Effector memory CD4-positive, alpha-beta T cell (primary cell): ENCODE measurements around the gene SP1.
"Not testable (repeated sequence)": the region's sequence is repeated elsewhere in the genome, so short reads cannot be mapped to it uniquely, and the experiment has no call there.

Experiments used
- DNase-seq, 3 donors: peaks; one replicate each; pipeline ENCODE4 v3.0.0-alpha.2; 2020
- H3K27ac ChIP-seq: 2 replicates; pipeline ENCODE4 v1.7.0; 2013; ENCODE audit warnings: mild to moderate bottlenecking, low read length, moderate library complexity; ENCODE audit not compliant: insufficient read depth, poor library complexity, severe bottlenecking
- H3K27me3 ChIP-seq: replicated peaks from 2 replicates; pipeline ENCODE4 v1.7.0; 2013; ENCODE audit warnings: mild to moderate bottlenecking, low read length; ENCODE audit not compliant: insufficient read depth, control insufficient read depth, poor library complexity, severe bottlenecking
- H3K36me3 ChIP-seq: 2 replicates; pipeline ENCODE4 v1.7.0; 2013; ENCODE audit warnings: mild to moderate bottlenecking, low read length, moderate library complexity; ENCODE audit not compliant: control insufficient read depth, insufficient read depth
- H3K4me1 ChIP-seq: 2 replicates; pipeline ENCODE4 v1.7.0; 2013; ENCODE audit warnings: low read length, mild to moderate bottlenecking; ENCODE audit not compliant: control insufficient read depth, insufficient read depth, poor library complexity, severe bottlenecking
- H3K4me3 ChIP-seq: 2 replicates; pipeline ENCODE4 v1.7.0; 2013; ENCODE audit warnings: low read length, low read depth, mild to moderate bottlenecking; ENCODE audit not compliant: insufficient read depth, poor library complexity, severe bottlenecking
- H3K9me3 ChIP-seq: 2 replicates; pipeline ENCODE4 v1.7.0; 2013; ENCODE audit warnings: mild to moderate bottlenecking, low read length, moderate library complexity; ENCODE audit not compliant: control insufficient read depth

Gene SP1

DNA sequence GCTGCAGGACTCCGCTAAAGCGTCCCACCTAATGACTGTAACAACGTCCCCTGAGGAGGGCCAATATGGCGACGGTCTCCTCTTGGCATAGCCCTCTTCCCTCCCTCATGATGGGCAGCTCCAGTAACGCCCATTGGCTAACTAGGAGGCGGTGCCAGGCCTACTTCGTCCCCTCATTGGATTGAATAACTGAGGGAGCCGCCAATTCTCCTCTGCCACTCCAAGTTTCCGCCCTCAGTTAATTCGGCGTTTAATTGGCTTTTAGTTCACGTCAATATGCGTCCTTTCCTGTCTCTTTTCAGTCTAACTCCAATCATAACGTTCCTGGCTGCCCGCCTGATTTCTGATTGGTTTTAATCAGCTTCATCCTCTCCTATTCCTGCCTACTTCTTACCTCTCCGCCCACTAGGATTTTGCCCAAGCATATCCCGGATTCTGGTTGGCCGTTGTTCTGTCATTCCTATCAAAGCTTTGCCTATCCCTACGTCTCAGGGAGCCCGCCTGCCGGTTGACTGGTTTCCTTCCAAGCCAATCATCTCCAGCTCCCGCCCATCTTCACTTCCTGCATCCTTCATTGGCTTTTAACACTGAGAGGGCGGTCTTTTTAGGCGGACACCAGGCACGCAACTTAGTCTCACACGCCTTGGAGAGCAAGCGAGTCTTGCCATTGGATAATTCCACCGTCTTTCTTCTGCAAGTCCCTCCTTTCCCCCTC is 430 bp upstream of the SP1 start:
- DNase-seq: peak; percentile 98 to 99 (median 99)
- H3K4me1 ChIP-seq: peaks cover 21% of the 10 kb centered on the region
- peak overlapping the region; percentile 55 for H3K4me3 ChIP-seq
- no peaks in the 10 kb centered on the region for H3K27me3 ChIP-seq
- peak overlapping the region; percentile 84 for H3K27ac ChIP-seq
- H3K36me3 ChIP-seq: peaks cover 17% of the 10 kb centered on the region
- H3K9me3 ChIP-seq: no peaks in the 10 kb centered on the region

DNA sequence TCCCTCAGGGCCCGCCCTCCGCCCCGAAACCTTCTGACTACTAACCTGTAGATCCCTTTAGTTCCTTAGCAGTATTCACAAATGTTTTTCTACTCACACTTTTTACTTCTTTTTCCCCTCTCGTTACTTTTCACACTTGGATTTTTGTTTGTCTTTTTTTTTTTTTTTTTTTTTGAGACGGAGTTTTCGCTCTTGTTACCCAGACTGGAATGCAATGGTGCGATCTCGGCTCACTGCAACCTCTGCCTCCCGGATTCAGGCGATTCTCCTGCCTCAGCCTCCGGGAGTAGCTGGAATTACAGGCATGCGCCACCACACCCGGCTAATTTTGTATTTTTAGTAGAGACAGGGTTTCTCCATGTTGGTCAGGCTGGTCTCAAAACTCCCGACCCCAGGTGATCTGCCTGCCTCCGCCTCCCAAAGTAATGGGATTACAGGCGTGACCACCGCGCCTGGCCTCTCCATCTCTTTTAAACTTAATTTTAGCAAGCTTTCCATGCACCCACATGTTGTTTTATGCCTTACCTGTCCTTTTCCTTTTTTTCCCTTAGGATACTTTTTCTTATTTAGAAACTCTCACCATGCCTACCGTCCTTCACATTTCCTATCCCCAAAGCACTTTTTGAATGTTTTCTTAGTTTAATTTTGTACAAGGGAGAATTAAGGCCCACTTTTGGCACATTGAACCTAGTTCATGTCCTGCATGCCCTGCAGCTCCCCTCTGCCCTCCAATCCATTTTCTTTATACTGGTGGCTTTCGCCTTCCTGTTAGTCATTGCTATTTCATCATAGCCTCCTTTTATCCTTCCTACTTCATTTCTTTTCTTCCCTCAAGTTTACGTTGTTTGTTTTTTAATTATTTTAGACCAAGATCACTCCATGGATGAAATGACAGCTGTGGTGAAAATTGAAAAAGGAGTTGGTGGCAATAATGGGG is 1.1 kb downstream of the SP1 start:
- no peaks in the 10 kb centered on the region for H3K27me3 ChIP-seq
- H3K27ac ChIP-seq: peak overlapping the region; percentile 47
- peaks cover 17% of the 10 kb centered on the region for H3K36me3 ChIP-seq
- H3K4me3 ChIP-seq: peak overlapping the region; percentile 42
- H3K4me1 ChIP-seq: peaks cover 29% of the 10 kb centered on the region
- DNase-seq: no peak
- H3K9me3 ChIP-seq: no peaks in the 10 kb centered on the region

DNA sequence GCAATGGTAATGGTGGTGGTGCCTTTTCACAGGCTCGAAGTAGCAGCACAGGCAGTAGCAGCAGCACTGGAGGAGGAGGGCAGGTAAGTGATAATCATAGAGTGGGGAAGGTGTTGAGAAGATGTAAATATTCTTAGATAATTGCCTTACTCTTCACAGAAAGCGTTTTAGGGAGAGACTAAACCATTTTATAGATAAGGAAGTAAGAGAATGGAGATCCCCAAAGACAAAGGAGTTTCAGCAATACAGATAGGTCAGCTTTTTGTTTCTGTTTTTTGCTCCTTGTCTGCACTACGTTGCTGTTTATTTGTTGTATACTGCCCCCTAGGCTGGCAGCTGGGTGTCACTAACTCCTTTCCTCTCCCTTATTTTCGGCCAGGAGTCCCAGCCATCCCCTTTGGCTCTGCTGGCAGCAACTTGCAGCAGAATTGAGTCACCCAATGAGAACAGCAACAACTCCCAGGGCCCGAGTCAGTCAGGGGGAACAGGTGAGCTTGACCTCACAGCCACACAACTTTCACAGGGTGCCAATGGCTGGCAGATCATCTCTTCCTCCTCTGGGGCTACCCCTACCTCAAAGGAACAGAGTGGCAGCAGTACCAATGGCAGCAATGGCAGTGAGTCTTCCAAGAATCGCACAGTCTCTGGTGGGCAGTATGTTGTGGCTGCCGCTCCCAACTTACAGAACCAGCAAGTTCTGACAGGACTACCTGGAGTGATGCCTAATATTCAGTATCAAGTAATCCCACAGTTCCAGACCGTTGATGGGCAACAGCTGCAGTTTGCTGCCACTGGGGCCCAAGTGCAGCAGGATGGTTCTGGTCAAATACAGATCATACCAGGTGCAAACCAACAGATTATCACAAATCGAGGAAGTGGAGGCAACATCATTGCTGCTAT is 2.0 kb downstream of the SP1 start:
- H3K27me3 ChIP-seq: no peaks in the 10 kb centered on the region
- peak; percentile 16 to 30 (median 26) for DNase-seq
- H3K4me1 ChIP-seq: peaks cover 33% of the 10 kb centered on the region
- H3K4me3 ChIP-seq: no peak overlapping the region
- peaks cover 17% of the 10 kb centered on the region for H3K36me3 ChIP-seq
- no peaks in the 10 kb centered on the region for H3K9me3 ChIP-seq
- H3K27ac ChIP-seq: peak overlapping the region; percentile 47

DNA sequence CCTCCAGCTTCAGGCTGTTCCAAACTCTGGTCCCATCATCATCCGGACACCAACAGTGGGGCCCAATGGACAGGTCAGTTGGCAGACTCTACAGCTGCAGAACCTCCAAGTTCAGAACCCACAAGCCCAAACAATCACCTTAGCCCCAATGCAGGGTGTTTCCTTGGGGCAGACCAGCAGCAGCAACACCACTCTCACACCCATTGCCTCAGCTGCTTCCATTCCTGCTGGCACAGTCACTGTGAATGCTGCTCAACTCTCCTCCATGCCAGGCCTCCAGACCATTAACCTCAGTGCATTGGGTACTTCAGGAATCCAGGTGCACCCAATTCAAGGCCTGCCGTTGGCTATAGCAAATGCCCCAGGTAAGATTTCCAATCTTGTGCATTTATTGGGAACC is 3.3 kb downstream of the SP1 start:
- Histone ChIP-seq H3K27me3 (no peaks in the 10 kb centered on the region), H3K36me3 (peaks cover 25% of the 10 kb centered on the region), H3K4me3 (no peak overlapping the region), H3K9me3 (no peaks in the 10 kb centered on the region), H3K27ac (no peak overlapping the region), H3K4me1 (peaks cover 42% of the 10 kb centered on the region)
- no peak for DNase-seq

DNA sequence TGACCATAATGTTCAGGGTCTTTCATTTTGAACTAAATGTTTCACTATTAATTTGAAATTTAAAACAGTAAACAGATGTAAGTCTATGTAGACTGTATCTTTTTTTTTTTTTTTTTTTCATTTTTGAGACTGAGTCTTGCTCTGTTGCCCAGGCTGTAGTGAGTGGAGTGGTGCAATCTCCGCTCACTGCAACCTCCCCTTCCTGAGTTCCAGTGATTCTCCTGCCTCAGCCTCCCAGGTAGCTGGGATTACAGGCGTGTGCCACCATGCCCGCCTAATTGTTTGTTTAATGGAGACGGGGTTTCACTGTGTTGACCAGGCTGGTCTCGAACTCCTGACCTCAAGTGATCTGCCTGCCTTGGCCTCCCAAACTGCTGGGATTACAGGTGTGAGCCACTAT is 6.4 kb downstream of the SP1 start:
- not testable (repeated sequence) for DNase-seq, H3K27ac ChIP-seq, H3K4me3 ChIP-seq, H3K27me3 ChIP-seq, H3K9me3 ChIP-seq
- Histone ChIP-seq H3K36me3 (peaks cover 32% of the 10 kb centered on the region), H3K4me1 (peaks cover 43% of the 10 kb centered on the region)

DNA sequence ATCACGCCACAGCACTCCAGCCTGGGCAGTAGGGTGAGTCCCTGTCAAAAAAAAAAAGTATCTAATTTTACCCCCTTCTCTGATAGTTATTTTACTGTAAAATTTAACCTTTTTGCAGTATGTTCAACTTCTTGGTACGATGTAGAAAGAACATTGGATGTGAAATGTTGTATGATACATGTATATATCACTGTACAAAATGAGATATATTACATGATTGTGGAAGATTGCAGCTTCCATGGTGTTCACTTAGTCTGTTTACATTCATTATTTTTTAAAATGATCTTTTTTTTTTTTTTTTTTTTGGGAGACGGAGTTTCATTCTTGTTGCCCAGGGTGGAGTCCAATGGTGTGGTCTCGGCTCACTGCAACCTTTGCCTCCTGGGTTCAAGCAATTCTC is 9.0 kb downstream of the SP1 start:
- Histone ChIP-seq H3K27me3 (no peaks in the 10 kb centered on the region), H3K4me3 (no peak overlapping the region), H3K36me3 (peaks cover 16% of the 10 kb centered on the region), H3K9me3 (no peaks in the 10 kb centered on the region), H3K27ac (no peak overlapping the region), H3K4me1 (peaks cover 27% of the 10 kb centered on the region)
- no peak for DNase-seq

DNA sequence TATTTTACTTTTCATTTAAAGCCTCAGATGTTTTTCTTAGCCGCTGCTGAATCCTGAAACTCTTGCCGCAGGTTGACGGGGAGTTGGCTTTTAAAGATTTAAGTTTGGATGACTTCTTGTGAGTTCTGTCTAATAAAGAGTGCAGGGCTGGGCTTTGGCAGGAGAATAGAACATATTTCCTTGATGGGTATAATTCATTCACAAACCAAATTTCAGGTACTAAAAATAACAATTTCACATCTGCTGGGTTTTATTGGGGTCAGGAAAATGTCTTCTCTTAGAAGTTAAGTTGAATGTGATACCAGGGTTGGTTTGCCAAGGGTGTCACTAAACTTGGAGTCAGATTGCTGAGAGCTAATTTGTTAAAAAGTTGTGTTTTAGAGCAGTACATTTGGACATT is 9.7 kb downstream of the SP1 start:
- H3K4me3 ChIP-seq: no peak overlapping the region
- H3K4me1 ChIP-seq: peaks cover 24% of the 10 kb centered on the region
- no peaks in the 10 kb centered on the region for H3K9me3 ChIP-seq
- H3K27ac ChIP-seq: no peak overlapping the region
- no peaks in the 10 kb centered on the region for H3K27me3 ChIP-seq
- peaks cover 16% of the 10 kb centered on the region for H3K36me3 ChIP-seq
- DNase-seq: no peak

DNA sequence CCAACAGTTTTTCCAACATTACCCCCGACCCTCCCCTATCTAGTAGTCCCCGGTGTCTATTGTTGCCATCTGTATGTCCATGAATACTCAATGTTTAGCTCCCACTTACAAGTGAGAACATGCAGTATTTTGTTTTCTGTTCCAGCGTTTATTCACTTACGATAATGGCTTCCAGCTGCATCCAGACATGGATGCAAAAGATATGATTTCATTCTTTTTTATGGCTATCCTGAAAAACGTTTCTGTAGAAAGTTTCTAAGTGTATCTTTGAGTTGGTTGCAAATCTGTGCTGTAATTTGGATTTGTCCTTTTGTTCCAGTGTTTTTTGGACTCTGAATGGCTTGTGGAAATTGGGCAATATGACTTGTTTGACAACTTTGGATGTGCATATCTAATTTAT is 11.7 kb downstream of the SP1 start:
- Histone ChIP-seq H3K9me3 (no peaks in the 10 kb centered on the region), H3K27ac (no peak overlapping the region), H3K4me3 (no peak overlapping the region), H3K27me3 (no peaks in the 10 kb centered on the region), H3K36me3 (peaks cover 16% of the 10 kb centered on the region), H3K4me1 (peaks cover 16% of the 10 kb centered on the region)
- no peak for DNase-seq

DNA sequence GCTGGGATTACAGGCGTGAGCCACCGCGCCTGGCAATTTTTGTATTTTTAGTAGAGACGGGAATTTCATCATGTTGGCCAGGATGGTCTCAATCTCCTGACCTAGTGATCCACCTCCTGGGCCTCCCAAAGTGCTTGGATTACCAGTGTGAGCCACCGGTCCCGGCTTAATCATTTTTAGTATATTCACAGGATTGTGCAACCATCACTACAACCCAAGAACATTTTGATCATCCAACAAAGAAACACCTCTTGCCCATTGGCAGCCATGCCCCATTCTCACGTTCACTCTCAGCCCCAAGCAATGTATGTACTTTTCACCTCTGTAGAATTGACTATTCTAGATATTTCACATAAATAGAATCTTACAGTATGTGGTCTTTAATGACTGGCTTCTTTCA is 19.9 kb downstream of the SP1 start:
- no peaks in the 10 kb centered on the region for H3K9me3 ChIP-seq
- DNase-seq: no peak
- H3K4me3 ChIP-seq: no peak overlapping the region

More for the DNA sequence above, 19.9 kb downstream of the SP1 start:
- Histone ChIP-seq H3K36me3 (peaks cover 9% of the 10 kb centered on the region), H3K27ac (no peak overlapping the region), H3K4me1 (no peaks in the 10 kb centered on the region), H3K27me3 (no peaks in the 10 kb centered on the region)
